HCT116 (cell line): Measurements from ENCODE around the gene SWT1. TPM values are rescaled to one million over a fixed set of nuclear protein-coding genes. Genes with fewer than 3 reads are reported as not detected.

ENCODE experiments used
- ATAC-seq: fragments of 200-7000 bp; cut with Tn5 transposase; 2 replicates; pipeline ENCODE4 v1.9.1; 2020; ENCODE audit warnings: mild to moderate bottlenecking, moderate library complexity
- BruUV-seq: library from RNA; stranded (reverse); fragments of 400-500 nt; replicated peaks from 2 replicates; lab custom pipeline; 2021; lab: Mats Ljungman, UMichigan
- CTCF ChIA-PET: fragments of 300-600 bp; sonication (Branson Sonifier 250); formaldehyde crosslinking; loops from one replicate; lab custom pipeline; 2021; ENCODE audit warnings: antibody characterized with exemption; lab: Charles Lee
- POLR2A ChIA-PET: fragments of 300-600, 350-600 bp; sonication (Branson Sonifier 250); formaldehyde crosslinking; loops from one replicate; lab custom pipeline; 2021; ENCODE audit warnings: antibody characterized with exemption; lab: Charles Lee
- RAD21 ChIA-PET, 2 experiments: fragments of 300-600 bp; sonication (Branson Sonifier 250); formaldehyde crosslinking; loops; one replicate each; lab custom pipeline; 2023; ENCODE audit warnings: low total read pairs in 2 of 2; ENCODE audit not compliant: uncharacterized antibody in 2 of 2, unreplicated experiment in 2 of 2, low non-redundant PET in 1 of 2; lab: Charles Lee
- DNase-seq: peaks from one replicate; pipeline ENCODE4 v3.0.0-alpha.2; 2010; ENCODE audit warnings: low read depth, low spot score
- H2AFZ ChIP-seq: fragments of 200-600 bp; shearing (Covaris generic), sonication (generic); 2 replicates; pipeline ENCODE4 v1.6.1; 2017; ENCODE audit warnings: low read depth, mixed run types, mixed read lengths, antibody characterized with exemption, low read length; ENCODE audit not compliant: poor library complexity, severe bottlenecking
- H3K27ac ChIP-seq: 2 replicates; pipeline ENCODE4 v1.5.1; 2012; ENCODE audit warnings: low read depth, low read length
- H3K27me3 ChIP-seq: fragments of 200-600 bp; sonication (generic); 2 replicates; pipeline ENCODE4 v1.6.1; 2016; ENCODE audit warnings: mixed run types, low read length, mixed read lengths; ENCODE audit not compliant: insufficient read depth
- H3K36me3 ChIP-seq, 2 experiments: fragments of 200-500 bp in 1 of 2; fragments of 200-600 bp in 1 of 2; sonication (Bioruptor generic) in 1 of 2; sonication (generic) in 1 of 2; 2 replicates each; pipeline versions ENCODE4 v1.5.1 to v1.6.1; 2014 to 2016; ENCODE audit warnings: low read length in 2 of 2, inconsistent platforms in 1 of 2, mixed read lengths in 1 of 2, mixed run types in 1 of 2; ENCODE audit not compliant: insufficient read depth in 2 of 2, control insufficient read depth in 1 of 2
- H3K4me1 ChIP-seq, 2 experiments: fragments of 200-600 bp in 1 of 2; sonication (generic) in 1 of 2; 2 replicates each; pipeline versions ENCODE4 v1.5.1 to v1.6.1; 2012 to 2017; ENCODE audit warnings: low read length in 2 of 2, inconsistent platforms in 1 of 2, mild to moderate bottlenecking in 1 of 2, mixed read lengths in 1 of 2, mixed run types in 1 of 2, moderate library complexity in 1 of 2; ENCODE audit not compliant: insufficient read depth in 2 of 2, control insufficient read depth in 1 of 2
- H3K4me2 ChIP-seq: fragments of 200-600 bp; sonication (generic); 2 replicates; pipeline ENCODE4 v1.6.1; 2017; ENCODE audit warnings: mixed run types, low read length, mixed read lengths
- H3K4me3 ChIP-seq, 2 experiments: fragments of 200-600 bp in 1 of 2; sonication (generic) in 1 of 2; replicated peaks in 1 of 2; 2 replicates each; pipeline ENCODE4 v1.5.1; 2011 to 2016; ENCODE audit warnings: low read length in 2 of 2, control low read depth in 1 of 2, low read depth in 1 of 2, mild to moderate bottlenecking in 1 of 2, mixed read lengths in 1 of 2, mixed run types in 1 of 2
- H3K79me2 ChIP-seq: fragments of 200-600 bp; sonication (generic); 2 replicates; pipeline ENCODE4 v1.6.1; 2017; ENCODE audit warnings: mild to moderate bottlenecking, mixed run types, low read length, moderate library complexity, mixed read lengths; ENCODE audit not compliant: insufficient read depth
- H3K9ac ChIP-seq: fragments of 200-600 bp; sonication (generic); 2 replicates; pipeline ENCODE4 v1.6.1; 2016; ENCODE audit warnings: low read length, mixed read lengths
- H3K9me2 ChIP-seq: fragments of 200-600 bp; sonication (generic), shearing (Covaris generic); 2 replicates; pipeline ENCODE4 v1.6.1; 2017; ENCODE audit warnings: mixed run types, mild to moderate bottlenecking, moderate library complexity; ENCODE audit not compliant: insufficient read depth
- H3K9me3 ChIP-seq, 2 experiments: fragments of 200-500 bp in 1 of 2; fragments of 200-600 bp in 1 of 2; sonication (Bioruptor generic) in 1 of 2; sonication (generic) in 1 of 2; 2 replicates each; pipeline ENCODE4 v1.6.1; 2014 to 2017; ENCODE audit warnings: low read length in 2 of 2, mixed read lengths in 2 of 2, inconsistent platforms in 1 of 2, low read depth in 1 of 2, mild to moderate bottlenecking in 1 of 2, mixed run types in 1 of 2, moderate library complexity in 1 of 2; ENCODE audit not compliant: control insufficient read depth in 1 of 2, insufficient read depth in 1 of 2
- H4K20me1 ChIP-seq: fragments of 200-600 bp; sonication (generic), shearing (Covaris generic); 2 replicates; pipeline ENCODE4 v1.6.1; 2017; ENCODE audit warnings: mixed run types, mild to moderate bottlenecking, moderate library complexity; ENCODE audit not compliant: insufficient read depth
- EGR1 ChIP-seq: IDR thresholded peaks from 2 replicates; pipeline ENCODE4 v1.6.1; 2012; ENCODE audit warnings: low read depth
- EZH2 ChIP-seq: fragments of 200-600 bp; sonication (generic); IDR thresholded peaks from 2 replicates; pipeline ENCODE4 v1.6.1; 2017; ENCODE audit warnings: antibody characterized with exemption, mixed run types
- FOSL1 ChIP-seq: IDR thresholded peaks from 2 replicates; pipeline ENCODE4 v1.6.1; 2012; ENCODE audit warnings: low read depth
- JUND ChIP-seq: IDR thresholded peaks from 2 replicates; pipeline ENCODE4 v1.6.1; 2012
- RAD21 ChIP-seq: IDR thresholded peaks from 2 replicates; pipeline ENCODE4 v1.6.1; 2012; ENCODE audit warnings: low read depth, mild to moderate bottlenecking
- REST ChIP-seq: IDR thresholded peaks from 2 replicates; pipeline ENCODE4 v1.6.1; 2012; ENCODE audit warnings: low read depth
- SIN3A ChIP-seq: IDR thresholded peaks from 2 replicates; pipeline ENCODE4 v1.6.1; 2012; ENCODE audit warnings: low read depth
- SP1 ChIP-seq: IDR thresholded peaks from 2 replicates; pipeline ENCODE4 v1.6.1; 2012; ENCODE audit warnings: low read depth
- TCF7L2 ChIP-seq: IDR thresholded peaks from 2 replicates; pipeline ENCODE4 v1.7.0; 2011; ENCODE audit warnings: borderline replicate concordance, inconsistent platforms; ENCODE audit not compliant: insufficient read depth, insufficient read length; ENCODE audit errors: extremely low read depth
- YY1 ChIP-seq: IDR thresholded peaks from 2 replicates; pipeline ENCODE4 v1.6.1; 2011; ENCODE audit warnings: low read length, low read depth, moderate library complexity, mild to moderate bottlenecking; ENCODE audit not compliant: insufficient replicate concordance; ENCODE audit errors: extremely low read depth
- ZFX ChIP-seq: fragments of 450-650 bp; IDR thresholded peaks from 2 replicates; pipeline ENCODE4 v1.6.1; 2017
- ZNF274 ChIP-seq: fragments of 200-500 bp; sonication (Bioruptor generic); IDR thresholded peaks from 2 replicates; pipeline ENCODE4 v1.6.1; 2014; ENCODE audit warnings: mild to moderate bottlenecking, low read depth, low read length, inconsistent platforms
- intact Hi-C: fragments of 100-400 bp; cut with micrococcal nuclease; formaldehyde crosslinking; loops from 2 replicates; pipeline ENCODE4 v1.10.0; 2022
- total RNA-seq: library from RNA; stranded (reverse); gene quantifications from one replicate; pipeline ENCODE4 v1.2.1, GENCODE V29; 2021; ENCODE audit not compliant: unreplicated experiment
- TF ChIP-seq, protein P1 (sequence below): IDR thresholded peaks from 2 replicates; pipeline ENCODE4 v1.6.1; 2012

The SWT1 gene
- total RNA-seq, 1 experiment from 2014 or later = 3.3 TPM

- CTCF ChIA-PET = no interaction called here
- no TSS peak for BruUV-seq
- Histone ChIP-seq H3K4me3 (no peak overlapping the region), H3K4me1 (no peaks in the 10 kb centered on the region), H3K9me3 (no peaks in the 10 kb centered on the region), H3K36me3 (peaks cover 62 to 65% of the 10 kb centered on the region in 2 experiments), H4K20me1 (no peaks in the 10 kb centered on the region), H3K27ac (no peak overlapping the region), H2AFZ (no peak overlapping the region), H3K4me2 (no peak overlapping the region)
- DNase-seq (no peak), ATAC-seq (no peak)
- POLR2A ChIA-PET = no interaction called here
- RAD21 ChIA-PET = no interaction called here
- no peak for TF ChIP-seq YY1
- TF ChIP-seq, all 23 proteins: peak for 0
- Histone ChIP-seq H3K27me3 (no peaks in the 10 kb centered on the region), H3K79me2 (peaks cover 3% of the 10 kb centered on the region; the same call in 1 of the 2 replicates), H3K9ac (no peak overlapping the region), H3K9me2 (no peaks in the 10 kb centered on the region)
- intact Hi-C loops = no loop called here
Observed at GRCh38 chr1:185300152-185300551, 143.2 kb downstream of the SWT1 start.

- RAD21 ChIA-PET = no interaction called here
- Histone ChIP-seq H3K4me1 (no peaks in the 10 kb centered on the region), H3K27ac (no peak overlapping the region), H3K9ac (no peak overlapping the region), H3K9me3 (no peaks in the 10 kb centered on the region), H4K20me1 (0 out of 2 replicates have a peak, but pooled peaks cover 9% of the 10 kb centered on the region), H2AFZ (no peak overlapping the region), H3K4me3 (no peak overlapping the region), H3K4me2 (no peak overlapping the region), H3K36me3 (peaks cover 57 to 61% of the 10 kb centered on the region in 2 experiments), H3K9me2 (no peaks in the 10 kb centered on the region), H3K79me2 (peaks cover 28% of the 10 kb centered on the region), H3K27me3 (no peaks in the 10 kb centered on the region)
- DNase-seq = no peak
- CTCF ChIA-PET = no interaction called here
- POLR2A ChIA-PET = interaction anchor here (1.2 kb wide), 1 partner anchor 12 kb away, joined by 5 read pairs; the partner anchor contains the start of gene IVNS1ABP
- intact Hi-C loops = no loop called here
- no TSS peak for BruUV-seq
- TF ChIP-seq EGR1 = no peak
- no peak for TF ChIP-seq ZNF274
- no peak for TF ChIP-seq TCF7L2
- TF ChIP-seq JUND = no peak
- TF ChIP-seq ZFX = no peak
- TF ChIP-seq SIN3A = no peak
- no peak for TF ChIP-seq FOSL1
- TF ChIP-seq EZH2 = no peak
- no peak for TF ChIP-seq RAD21
- TF ChIP-seq, protein P1, sequence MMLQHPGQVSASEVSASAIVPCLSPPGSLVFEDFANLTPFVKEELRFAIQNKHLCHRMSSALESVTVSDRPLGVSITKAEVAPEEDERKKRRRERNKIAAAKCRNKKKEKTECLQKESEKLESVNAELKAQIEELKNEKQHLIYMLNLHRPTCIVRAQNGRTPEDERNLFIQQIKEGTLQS = no peak
- no peak for TF ChIP-seq SP1
- no peak for TF ChIP-seq REST
- ATAC-seq = no peak
Observed at GRCh38 chr1:185305419-185305818, 148.5 kb downstream of the SWT1 start.
